GM19238 (cell line): Measurements from ENCODE around the gene PPP1R14C.
"Not testable (repeated sequence)": the region's sequence is repeated elsewhere in the genome, so short reads cannot be mapped to it uniquely, and the experiment has no call there.

Source experiments
- DNase-seq: peaks from one replicate; pipeline ENCODE4 v3.0.0; 2011; ENCODE audit warnings: low spot score; ENCODE audit not compliant: insufficient read length

The PPP1R14C gene

GRCh38 chr6:150167479-150167873 is 24.6 kb downstream of the PPP1R14C start:
- DNase-seq: no peak

GRCh38 chr6:150169181-150169580 is 26.3 kb downstream of the PPP1R14C start:
- no peak for DNase-seq

GRCh38 chr6:150169609-150170008 is 26.8 kb downstream of the PPP1R14C start:
- no peak for DNase-seq

GRCh38 chr6:150172929-150173328 is 30.1 kb downstream of the PPP1R14C start:
- DNase-seq: no peak

GRCh38 chr6:150175586-150176151 is 32.8 kb downstream of the PPP1R14C start:
- no peak for DNase-seq

GRCh38 chr6:150176152-150176551 is 33.3 kb downstream of the PPP1R14C start:
- DNase-seq: no peak

GRCh38 chr6:150176659-150177058 is 33.8 kb downstream of the PPP1R14C start:
- no peak for DNase-seq

GRCh38 chr6:150177259-150177951 is 34.6 kb downstream of the PPP1R14C start:
- DNase-seq: no peak

GRCh38 chr6:150177952-150178520 is 35.2 kb downstream of the PPP1R14C start:
- no peak for DNase-seq

GRCh38 chr6:150179030-150179429 is 36.2 kb downstream of the PPP1R14C start:
- DNase-seq: no peak

GRCh38 chr6:150179907-150180424 is 37.1 kb downstream of the PPP1R14C start:
- not testable (repeated sequence) for DNase-seq

GRCh38 chr6:150180517-150180916 is 37.7 kb downstream of the PPP1R14C start:
- no peak for DNase-seq

GRCh38 chr6:150182460-150183078 is 39.7 kb downstream of the PPP1R14C start:
- DNase-seq: no peak

GRCh38 chr6:150183105-150183504 is 40.3 kb downstream of the PPP1R14C start:
- DNase-seq: no peak

- no peak for DNase-seq
Observed at GRCh38 chr6:150183966-150184365, 41.1 kb downstream of the PPP1R14C start.

- DNase-seq: no peak
Observed at GRCh38 chr6:150184850-150185731, 42.2 kb downstream of the PPP1R14C start.

GRCh38 chr6:150185732-150186117 is 42.9 kb downstream of the PPP1R14C start:
- no peak for DNase-seq

- no peak for DNase-seq
Observed at GRCh38 chr6:150186129-150186898, 43.5 kb downstream of the PPP1R14C start.

GRCh38 chr6:150187433-150187832 is 44.6 kb downstream of the PPP1R14C start:
- DNase-seq: not testable (repeated sequence)

GRCh38 chr6:150189122-150189521 is 46.3 kb downstream of the PPP1R14C start:
- no peak for DNase-seq
